Measurements from ENCODE around the gene SHANK2.
A peak's percentile ranks its signal among the peaks of the same experiment; 100 is the strongest.

Gene SHANK2

DNA sequence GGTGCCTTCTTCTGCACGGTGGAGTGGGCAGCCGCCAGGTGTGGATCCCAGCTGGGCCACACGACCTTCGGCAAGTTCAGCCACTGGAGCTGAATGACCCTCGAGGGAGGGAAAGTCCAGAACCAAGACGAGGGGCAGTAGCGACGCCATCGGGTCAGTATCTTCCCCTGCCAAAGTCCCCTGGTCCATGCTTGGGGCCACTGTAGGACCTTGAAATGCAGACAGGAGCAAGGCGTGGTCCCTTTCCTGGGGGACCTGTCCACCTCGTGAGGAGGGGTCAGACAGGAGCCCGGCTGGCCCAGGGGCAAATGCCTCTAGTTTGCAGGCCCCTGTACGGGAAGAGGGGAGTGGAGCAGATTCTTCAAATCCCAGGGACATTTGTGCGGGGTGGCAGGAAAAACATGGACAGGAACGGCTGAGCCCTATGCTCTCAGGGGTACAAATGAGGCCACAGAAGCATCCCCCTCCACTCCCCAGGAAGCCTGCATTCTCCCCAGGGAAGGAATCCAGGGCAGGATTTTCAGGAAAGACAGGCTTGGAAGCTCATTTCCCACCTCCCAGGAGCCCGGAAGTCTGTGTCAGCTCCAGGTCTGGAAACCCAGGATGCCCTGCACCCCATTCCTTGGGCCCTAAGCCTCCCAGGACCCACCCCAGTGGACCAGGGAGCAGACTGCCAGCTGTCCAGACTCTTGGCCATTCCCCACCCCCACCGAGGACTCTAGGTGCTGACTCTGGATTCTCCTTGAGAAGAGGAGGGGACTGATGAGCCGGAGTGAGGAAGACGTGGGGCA is 6.6 kb downstream of the SHANK2 start:
- Histone ChIP-seq H3K4me3 (no peak overlapping the region), H3K36me3 (no peaks in the 10 kb centered on the region), H3K4me1 (peaks cover 0 to 12% (median 6%) of the 10 kb centered on the region in 4 donors), H3K27ac (no peak overlapping the region), H3K9me3 (no peaks in the 10 kb centered on the region), H3K27me3 (peaks cover 0 to 69% of the 10 kb centered on the region in 2 donors)
- DNase-seq = peak in 1 of 2 donors; percentile 10
- TF ChIP-seq, protein P1, sequence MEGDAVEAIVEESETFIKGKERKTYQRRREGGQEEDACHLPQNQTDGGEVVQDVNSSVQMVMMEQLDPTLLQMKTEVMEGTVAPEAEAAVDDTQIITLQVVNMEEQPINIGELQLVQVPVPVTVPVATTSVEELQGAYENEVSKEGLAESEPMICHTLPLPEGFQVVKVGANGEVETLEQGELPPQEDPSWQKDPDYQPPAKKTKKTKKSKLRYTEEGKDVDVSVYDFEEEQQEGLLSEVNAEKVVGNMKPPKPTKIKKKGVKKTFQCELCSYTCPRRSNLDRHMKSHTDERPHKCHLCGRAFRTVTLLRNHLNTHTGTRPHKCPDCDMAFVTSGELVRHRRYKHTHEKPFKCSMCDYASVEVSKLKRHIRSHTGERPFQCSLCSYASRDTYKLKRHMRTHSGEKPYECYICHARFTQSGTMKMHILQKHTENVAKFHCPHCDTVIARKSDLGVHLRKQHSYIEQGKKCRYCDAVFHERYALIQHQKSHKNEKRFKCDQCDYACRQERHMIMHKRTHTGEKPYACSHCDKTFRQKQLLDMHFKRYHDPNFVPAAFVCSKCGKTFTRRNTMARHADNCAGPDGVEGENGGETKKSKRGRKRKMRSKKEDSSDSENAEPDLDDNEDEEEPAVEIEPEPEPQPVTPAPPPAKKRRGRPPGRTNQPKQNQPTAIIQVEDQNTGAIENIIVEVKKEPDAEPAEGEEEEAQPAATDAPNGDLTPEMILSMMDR (IDR thresholded peaks at IDR 0.05) = no peak
- intact Hi-C loops (cut with DNase I; ENCODE audit: low total_unique reads) = no loop called here

DNA sequence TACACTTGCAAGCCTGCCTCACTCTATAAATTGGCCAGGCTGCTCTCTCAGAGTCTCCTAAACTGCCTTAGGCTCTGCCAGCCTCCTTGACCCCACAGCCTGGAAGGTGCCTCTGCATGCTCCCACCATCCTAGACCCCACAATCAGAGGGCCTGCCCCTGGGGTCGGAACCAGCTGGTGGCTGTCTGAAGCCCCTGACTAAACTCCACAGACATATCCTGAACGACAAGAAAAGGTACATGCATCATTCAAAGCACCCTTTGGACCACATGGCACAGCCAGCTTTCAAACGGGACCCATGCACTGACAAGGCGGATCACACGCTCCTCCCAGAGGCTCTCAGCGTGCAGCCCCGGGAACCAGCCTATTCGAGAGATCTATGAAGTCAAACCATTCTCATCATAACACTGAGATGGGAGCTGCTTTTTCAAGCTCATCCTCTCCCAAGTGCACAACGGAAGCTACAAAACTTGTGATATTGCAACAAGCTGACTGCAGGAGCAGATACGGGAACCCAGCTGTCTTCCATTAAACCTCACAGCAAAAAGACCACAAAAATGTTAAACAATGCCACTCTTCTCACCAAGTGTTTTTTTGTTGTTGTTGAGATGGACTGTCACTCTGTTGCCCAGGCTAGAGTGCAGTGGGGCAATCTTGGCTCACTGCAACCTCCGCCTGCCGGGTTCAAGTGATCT is 8.1 kb downstream of the SHANK2 start:
- no peak for DNase-seq
- intact Hi-C loops (cut with DNase I; ENCODE audit: low total_unique reads) = no loop called here
- H3K27ac ChIP-seq = no peak overlapping the region
- peaks cover 0 to 7% (median 3%) of the 10 kb centered on the region in 4 donors for H3K4me1 ChIP-seq
- H3K9me3 ChIP-seq = no peaks in the 10 kb centered on the region
- TF ChIP-seq, protein P1 (IDR thresholded peaks at IDR 0.05) = no peak
- peaks cover 0 to 65% of the 10 kb centered on the region in 2 donors for H3K27me3 ChIP-seq
- H3K4me3 ChIP-seq = no peak overlapping the region
- no peaks in the 10 kb centered on the region for H3K36me3 ChIP-seq

DNA sequence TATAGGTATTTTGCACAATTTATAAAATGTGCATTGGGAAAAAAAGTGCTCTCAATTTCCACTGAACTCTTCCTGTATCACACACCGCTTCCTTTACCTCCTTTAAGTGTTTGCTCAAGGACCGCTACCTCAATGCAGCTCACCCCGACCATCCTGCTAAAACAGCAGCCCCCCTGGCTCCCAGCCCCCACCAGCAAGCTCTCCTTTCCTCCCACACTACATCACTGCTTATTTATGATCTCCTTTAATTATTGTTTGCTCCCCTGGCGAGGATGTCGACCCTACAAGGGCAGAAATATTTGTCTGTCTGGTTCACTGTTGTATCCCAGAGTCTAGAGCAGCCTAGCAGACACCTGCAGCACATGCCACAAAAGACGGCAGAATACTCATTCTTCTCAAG is 10.0 kb downstream of the SHANK2 start:
- Histone ChIP-seq H3K27ac (no peak overlapping the region), H3K4me1 (peaks cover 0 to 7% (median 3%) of the 10 kb centered on the region in 4 donors), H3K36me3 (no peaks in the 10 kb centered on the region), H3K9me3 (no peaks in the 10 kb centered on the region), H3K4me3 (no peak overlapping the region), H3K27me3 (peaks cover 0 to 65% of the 10 kb centered on the region in 2 donors)
- intact Hi-C loops (cut with DNase I; ENCODE audit: low total_unique reads) = no loop called here
- TF ChIP-seq, protein P1 (IDR thresholded peaks at IDR 0.05) = no peak
- no peak for DNase-seq

DNA sequence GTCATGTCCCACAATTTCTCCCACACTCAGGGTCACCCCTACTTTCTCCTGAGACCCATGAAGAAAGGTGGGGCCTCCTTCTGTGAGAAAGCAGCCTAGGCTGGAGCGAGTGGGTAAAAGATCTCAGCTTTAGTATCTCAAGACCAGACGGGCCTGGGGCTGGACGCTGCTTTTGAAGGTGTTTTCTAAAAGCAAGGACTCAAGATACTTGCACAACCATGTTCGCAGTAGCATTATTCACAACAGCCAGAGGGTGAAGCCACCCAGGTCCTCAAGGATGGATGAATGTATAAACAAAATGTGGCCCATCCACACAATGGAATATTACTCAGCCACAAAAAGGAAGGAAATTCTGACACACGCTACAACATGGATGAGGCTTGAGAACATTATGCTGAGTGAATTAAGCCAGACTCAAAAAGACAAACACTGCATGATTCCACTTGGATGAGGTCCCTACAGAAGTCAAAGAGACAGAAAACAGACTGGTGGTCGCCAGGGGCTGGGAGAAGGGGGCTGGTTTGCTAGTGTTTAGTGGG is 10.6 kb downstream of the SHANK2 start:
- TF ChIP-seq, protein P1 (IDR thresholded peaks at IDR 0.05) = no peak
- intact Hi-C loops (cut with DNase I; ENCODE audit: low total_unique reads) = no loop called here
- peaks cover 0 to 71% of the 10 kb centered on the region in 2 donors for H3K27me3 ChIP-seq
- H3K9me3 ChIP-seq = no peaks in the 10 kb centered on the region
- H3K4me1 ChIP-seq = peaks cover 0 to 12% (median 3%) of the 10 kb centered on the region in 4 donors
- H3K4me3 ChIP-seq = no peak overlapping the region
- DNase-seq = no peak
- H3K27ac ChIP-seq = no peak overlapping the region
- no peaks in the 10 kb centered on the region for H3K36me3 ChIP-seq

DNA sequence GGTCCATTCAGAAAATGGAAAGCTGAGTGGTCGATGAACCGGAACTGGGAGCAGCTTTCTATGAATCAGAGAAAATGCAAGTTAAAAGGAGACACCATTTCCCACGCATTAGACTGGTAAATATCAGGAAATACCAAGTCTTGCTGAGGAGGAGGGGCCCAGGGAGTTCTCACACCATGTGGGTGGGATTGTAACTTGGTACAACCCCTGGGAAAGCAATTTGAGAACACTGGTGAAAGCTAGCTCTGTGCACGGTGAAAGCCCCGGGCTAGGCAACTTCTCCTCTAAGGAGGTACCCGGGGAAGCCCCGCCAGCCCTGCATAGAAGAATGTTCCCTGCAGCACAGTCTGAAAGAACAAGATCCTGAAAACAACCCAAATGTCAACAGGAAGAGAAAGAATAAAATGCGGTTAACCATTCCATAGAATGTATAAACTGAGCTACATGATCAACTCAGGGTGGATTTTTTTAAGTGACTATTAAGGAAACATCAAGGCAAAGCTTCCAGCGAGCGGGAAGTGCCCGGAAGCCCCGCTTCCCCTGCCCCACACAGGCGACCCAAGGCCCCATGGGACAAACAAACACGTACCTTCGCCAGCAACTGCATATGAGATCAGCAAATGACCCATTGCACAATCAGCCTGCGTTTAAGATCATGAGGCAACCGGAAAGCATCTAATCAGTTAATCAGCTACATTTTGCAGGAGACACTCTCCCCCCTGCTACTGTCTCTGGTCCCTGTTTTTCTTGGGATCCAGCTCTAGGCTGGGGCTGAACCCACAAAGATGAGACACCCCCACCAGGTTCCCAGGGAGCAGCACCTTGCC is 11.3 kb downstream of the SHANK2 start:
- Histone ChIP-seq H3K36me3 (no peaks in the 10 kb centered on the region), H3K4me3 (no peak overlapping the region), H3K4me1 (peaks cover 0 to 14% (median 3%) of the 10 kb centered on the region in 4 donors), H3K27ac (no peak overlapping the region), H3K27me3 (peaks cover 0 to 67% of the 10 kb centered on the region in 2 donors), H3K9me3 (no peaks in the 10 kb centered on the region)
- peak in 1 of 2 donors; percentile 45 for DNase-seq
- TF ChIP-seq, protein P1 (IDR thresholded peaks at IDR 0.05) = no peak
- intact Hi-C loops (cut with DNase I; ENCODE audit: low total_unique reads) = no loop called here

Measured in tibial artery (tissue), 4 donors.